Measurements from ENCODE around the gene ANKS3.
A peak's percentile ranks its signal among the peaks of the same experiment; 100 is the strongest.

DNA sequence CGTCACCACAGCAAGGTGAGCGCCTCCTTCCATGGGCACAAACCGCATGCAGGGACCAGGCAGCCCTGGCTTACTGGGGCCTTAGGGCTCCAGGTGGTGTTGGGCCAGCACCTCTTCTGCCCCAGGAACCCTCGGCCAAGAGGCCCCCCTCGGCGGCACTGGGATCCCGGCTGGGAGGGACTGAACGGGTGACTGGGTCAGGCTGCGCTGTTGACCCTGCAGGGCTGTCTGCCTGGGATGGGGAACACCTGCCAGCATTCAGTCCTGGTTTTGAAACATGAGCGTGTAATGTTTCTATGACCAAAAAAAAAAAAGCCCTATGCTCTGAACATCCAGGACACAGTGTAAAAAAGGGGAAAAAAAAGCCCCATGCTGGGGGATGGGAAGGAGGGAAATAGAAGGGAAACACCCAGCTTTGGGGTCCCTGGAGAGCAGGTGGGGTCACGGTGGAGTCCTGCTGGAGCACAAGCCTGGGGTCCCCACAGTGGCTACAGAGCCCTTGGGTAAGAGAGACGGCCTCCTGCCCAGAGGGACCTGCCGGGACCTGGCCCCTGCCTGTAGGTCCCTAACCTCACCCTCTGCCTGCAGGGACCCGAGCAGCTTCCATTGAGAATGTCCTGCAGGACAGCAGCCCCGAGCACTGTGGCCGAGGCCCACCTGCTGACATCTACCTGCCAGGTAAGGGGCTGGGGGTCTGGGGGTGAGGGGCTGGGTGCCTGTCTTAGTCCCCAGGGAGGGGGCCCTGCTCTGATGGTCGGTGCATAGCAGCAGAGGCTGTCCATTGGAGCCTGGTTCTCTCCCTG lies 50.6 kb downstream of the ANKS3 start:
- TF ChIP-seq, protein P1, sequence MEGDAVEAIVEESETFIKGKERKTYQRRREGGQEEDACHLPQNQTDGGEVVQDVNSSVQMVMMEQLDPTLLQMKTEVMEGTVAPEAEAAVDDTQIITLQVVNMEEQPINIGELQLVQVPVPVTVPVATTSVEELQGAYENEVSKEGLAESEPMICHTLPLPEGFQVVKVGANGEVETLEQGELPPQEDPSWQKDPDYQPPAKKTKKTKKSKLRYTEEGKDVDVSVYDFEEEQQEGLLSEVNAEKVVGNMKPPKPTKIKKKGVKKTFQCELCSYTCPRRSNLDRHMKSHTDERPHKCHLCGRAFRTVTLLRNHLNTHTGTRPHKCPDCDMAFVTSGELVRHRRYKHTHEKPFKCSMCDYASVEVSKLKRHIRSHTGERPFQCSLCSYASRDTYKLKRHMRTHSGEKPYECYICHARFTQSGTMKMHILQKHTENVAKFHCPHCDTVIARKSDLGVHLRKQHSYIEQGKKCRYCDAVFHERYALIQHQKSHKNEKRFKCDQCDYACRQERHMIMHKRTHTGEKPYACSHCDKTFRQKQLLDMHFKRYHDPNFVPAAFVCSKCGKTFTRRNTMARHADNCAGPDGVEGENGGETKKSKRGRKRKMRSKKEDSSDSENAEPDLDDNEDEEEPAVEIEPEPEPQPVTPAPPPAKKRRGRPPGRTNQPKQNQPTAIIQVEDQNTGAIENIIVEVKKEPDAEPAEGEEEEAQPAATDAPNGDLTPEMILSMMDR (conservative IDR thresholded peaks at IDR 0.05; ENCODE audit: low read depth in 2 of 2) = no peak
- 0 out of 2 replicates have a peak, but pooled peaks have one; percentile 1 for TF ChIP-seq POLR2AphosphoS5 (IDR thresholded peaks at IDR 0.05; ENCODE audit: low read depth)
